WTC11 (cell line): ENCODE results near the gene POU2F3.
A peak's percentile ranks its signal among the peaks of the same experiment; 100 is the strongest.

Experiments used
- GTF2I ChIP-seq: fragments of 250-450 bp; sonication (Bioruptor Pico); conservative IDR thresholded peaks from 2 replicates; pipeline ENCODE4 v1.4.0; 2021; ENCODE audit warnings: mild to moderate bottlenecking
- HMGXB4 ChIP-seq: sonication (generic); formaldehyde crosslinking; IDR thresholded peaks from 2 replicates; pipeline ENCODE4 v1.8.1; 2023; ENCODE audit warnings: mild to moderate bottlenecking, moderate library complexity, missing genetic modification reagents
- JAZF1 ChIP-seq: fragments of 250-450 bp; sonication (Bioruptor Pico); IDR thresholded peaks from 2 replicates; pipeline ENCODE4 v1.9.0; 2021; ENCODE audit warnings: moderate library complexity, mild to moderate bottlenecking, inconsistent platforms
- MLX ChIP-seq: sonication (generic); formaldehyde crosslinking; IDR thresholded peaks from 2 replicates; pipeline ENCODE4 v1.8.1; 2023; ENCODE audit warnings: mild to moderate bottlenecking, missing genetic modification reagents, moderate library complexity
- NR3C1 ChIP-seq: sonication (generic); formaldehyde crosslinking; conservative IDR thresholded peaks from 2 replicates; pipeline ENCODE4 v1.8.1; 2023; ENCODE audit warnings: low read depth, mild to moderate bottlenecking, missing genetic modification reagents
- TEAD4 ChIP-seq: sonication (generic); formaldehyde crosslinking; IDR thresholded peaks from 2 replicates; pipeline ENCODE4 v1.8.0; 2022; ENCODE audit warnings: mild to moderate bottlenecking, missing genetic modification reagents
- USF1 ChIP-seq: sonication (generic); formaldehyde crosslinking; IDR thresholded peaks from 2 replicates; pipeline ENCODE4 v1.8.0; 2022; ENCODE audit warnings: mild to moderate bottlenecking, missing genetic modification reagents
- ZNF396 ChIP-seq: fragments of 250-450 bp; sonication (Bioruptor Pico); IDR thresholded peaks from 2 replicates; pipeline ENCODE4 v1.8.0; 2021; ENCODE audit warnings: mild to moderate bottlenecking, moderate library complexity, borderline replicate concordance
- TF ChIP-seq, protein P1 (sequence below): sonication (generic); formaldehyde crosslinking; IDR thresholded peaks from 2 replicates; pipeline ENCODE4 v1.8.1; 2023; ENCODE audit warnings: mild to moderate bottlenecking, missing genetic modification reagents, moderate library complexity
- TF ChIP-seq, protein P2 (sequence below): fragments of 200-600 bp; IDR thresholded peaks from 2 replicates; pipeline ENCODE4 v1.8.0; 2022; ENCODE audit warnings: antibody characterized with exemption
- TF ChIP-seq, protein P3 (sequence below): sonication (generic); formaldehyde crosslinking; IDR thresholded peaks from 2 replicates; pipeline ENCODE4 v1.8.0; 2022; ENCODE audit warnings: mild to moderate bottlenecking, missing genetic modification reagents

GRCh38 chr11:120336641-120337354, 96.9 kb downstream of the POU2F3 start:
- TF ChIP-seq NR3C1 (CRISPR knock-in tag) = no peak
- TF ChIP-seq, protein P1, sequence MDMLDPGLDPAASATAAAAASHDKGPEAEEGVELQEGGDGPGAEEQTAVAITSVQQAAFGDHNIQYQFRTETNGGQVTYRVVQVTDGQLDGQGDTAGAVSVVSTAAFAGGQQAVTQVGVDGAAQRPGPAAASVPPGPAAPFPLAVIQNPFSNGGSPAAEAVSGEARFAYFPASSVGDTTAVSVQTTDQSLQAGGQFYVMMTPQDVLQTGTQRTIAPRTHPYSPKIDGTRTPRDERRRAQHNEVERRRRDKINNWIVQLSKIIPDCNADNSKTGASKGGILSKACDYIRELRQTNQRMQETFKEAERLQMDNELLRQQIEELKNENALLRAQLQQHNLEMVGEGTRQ = no peak
- TF ChIP-seq, protein P2, sequence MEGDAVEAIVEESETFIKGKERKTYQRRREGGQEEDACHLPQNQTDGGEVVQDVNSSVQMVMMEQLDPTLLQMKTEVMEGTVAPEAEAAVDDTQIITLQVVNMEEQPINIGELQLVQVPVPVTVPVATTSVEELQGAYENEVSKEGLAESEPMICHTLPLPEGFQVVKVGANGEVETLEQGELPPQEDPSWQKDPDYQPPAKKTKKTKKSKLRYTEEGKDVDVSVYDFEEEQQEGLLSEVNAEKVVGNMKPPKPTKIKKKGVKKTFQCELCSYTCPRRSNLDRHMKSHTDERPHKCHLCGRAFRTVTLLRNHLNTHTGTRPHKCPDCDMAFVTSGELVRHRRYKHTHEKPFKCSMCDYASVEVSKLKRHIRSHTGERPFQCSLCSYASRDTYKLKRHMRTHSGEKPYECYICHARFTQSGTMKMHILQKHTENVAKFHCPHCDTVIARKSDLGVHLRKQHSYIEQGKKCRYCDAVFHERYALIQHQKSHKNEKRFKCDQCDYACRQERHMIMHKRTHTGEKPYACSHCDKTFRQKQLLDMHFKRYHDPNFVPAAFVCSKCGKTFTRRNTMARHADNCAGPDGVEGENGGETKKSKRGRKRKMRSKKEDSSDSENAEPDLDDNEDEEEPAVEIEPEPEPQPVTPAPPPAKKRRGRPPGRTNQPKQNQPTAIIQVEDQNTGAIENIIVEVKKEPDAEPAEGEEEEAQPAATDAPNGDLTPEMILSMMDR = no peak
- no peak for TF ChIP-seq TEAD4 (CRISPR knock-in tag)
- no peak for TF ChIP-seq ZNF396 (CRISPR knock-in tag)
- TF ChIP-seq, protein P3, sequence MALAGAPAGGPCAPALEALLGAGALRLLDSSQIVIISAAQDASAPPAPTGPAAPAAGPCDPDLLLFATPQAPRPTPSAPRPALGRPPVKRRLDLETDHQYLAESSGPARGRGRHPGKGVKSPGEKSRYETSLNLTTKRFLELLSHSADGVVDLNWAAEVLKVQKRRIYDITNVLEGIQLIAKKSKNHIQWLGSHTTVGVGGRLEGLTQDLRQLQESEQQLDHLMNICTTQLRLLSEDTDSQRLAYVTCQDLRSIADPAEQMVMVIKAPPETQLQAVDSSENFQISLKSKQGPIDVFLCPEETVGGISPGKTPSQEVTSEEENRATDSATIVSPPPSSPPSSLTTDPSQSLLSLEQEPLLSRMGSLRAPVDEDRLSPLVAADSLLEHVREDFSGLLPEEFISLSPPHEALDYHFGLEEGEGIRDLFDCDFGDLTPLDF = no peak
- TF ChIP-seq MLX = no peak
- no peak for TF ChIP-seq GTF2I (CRISPR knock-in tag)
- TF ChIP-seq USF1 (CRISPR knock-in tag) = no peak
- TF ChIP-seq JAZF1 (CRISPR knock-in tag) = no peak
- peak; percentile 74; the same call in 1 of the 2 replicates for TF ChIP-seq HMGXB4
